Neuronal stem cell (in vitro differentiated cells): ENCODE measurements around the gene RTBDN.

Experiments used
- DNase-seq: peaks from one replicate; pipeline ENCODE4 v3.0.0-alpha.2; 2013; ENCODE audit warnings: low spot score
- H2AFZ ChIP-seq: one replicate; pipeline ENCODE4 v1.6.1; 2013; ENCODE audit warnings: mild to moderate bottlenecking, low read length, inconsistent platforms
- H2AK5ac ChIP-seq: 2 replicates; pipeline ENCODE4 v1.6.1; 2013; ENCODE audit warnings: low read depth, mild to moderate bottlenecking, inconsistent platforms, low read length, moderate library complexity, mixed read lengths
- H2BK120ac ChIP-seq: 2 replicates; pipeline ENCODE4 v1.6.1; 2013; ENCODE audit warnings: low read depth, mild to moderate bottlenecking, inconsistent platforms, low read length, moderate library complexity, mixed read lengths
- H2BK12ac ChIP-seq: one replicate; pipeline ENCODE4 v1.6.1; 2013; ENCODE audit warnings: low read length, inconsistent platforms
- H2BK15ac ChIP-seq: 2 replicates; pipeline ENCODE4 v1.6.1; 2013; ENCODE audit warnings: mild to moderate bottlenecking, low read length, inconsistent platforms, mixed read lengths
- H2BK5ac ChIP-seq: one replicate; pipeline ENCODE4 v1.6.1; 2013; ENCODE audit warnings: inconsistent platforms, mild to moderate bottlenecking, low read length, moderate library complexity
- H3K14ac ChIP-seq: one replicate; pipeline ENCODE4 v1.6.1; 2013; ENCODE audit warnings: low read length, inconsistent platforms
- H3K18ac ChIP-seq: 2 replicates; pipeline ENCODE4 v1.6.1; 2013; ENCODE audit warnings: low read length, inconsistent platforms
- H3K23ac ChIP-seq: 2 replicates; pipeline ENCODE4 v1.6.1; 2013; ENCODE audit warnings: low read depth, mild to moderate bottlenecking, mixed read lengths, low read length, inconsistent platforms; ENCODE audit not compliant: poor library complexity
- H3K27ac ChIP-seq: replicated peaks from 3 replicates; pipeline ENCODE4 v1.5.1; 2013; ENCODE audit warnings: low read length, inconsistent platforms
- H3K27me3 ChIP-seq, 3 experiments: 2 replicates each; pipeline ENCODE4 v1.6.1; 2013; ENCODE audit warnings: low read length in 3 of 3, mild to moderate bottlenecking in 2 of 3, inconsistent platforms in 1 of 3, low read depth in 1 of 3, mixed read lengths in 1 of 3, moderate library complexity in 1 of 3; ENCODE audit not compliant: control insufficient read depth in 3 of 3, insufficient read depth in 3 of 3
- H3K36me3 ChIP-seq, 2 donors: replicated peaks in 1 of 2; 2 replicates each; pipeline ENCODE4 v1.6.1; 2013; ENCODE audit warnings: low read length in 2 of 2; ENCODE audit not compliant: control insufficient read depth in 2 of 2, insufficient read depth in 2 of 2
- H3K4ac ChIP-seq: 2 replicates; pipeline ENCODE4 v1.6.1; 2013; ENCODE audit warnings: inconsistent platforms, mild to moderate bottlenecking, low read length, moderate library complexity
- H3K4me1 ChIP-seq, 2 donors: 1 replicate in 1 of 2; 2 replicates in 1 of 2; pipeline ENCODE4 v1.6.1; 2013; ENCODE audit warnings: low read length in 2 of 2, low read depth in 1 of 2; ENCODE audit not compliant: control insufficient read depth in 2 of 2, insufficient read depth in 1 of 2
- H3K4me2 ChIP-seq: one replicate; pipeline ENCODE4 v1.6.1; 2013; ENCODE audit warnings: mild to moderate bottlenecking, low read length, inconsistent platforms; ENCODE audit not compliant: insufficient read depth, poor library complexity, severe bottlenecking
- H3K4me3 ChIP-seq, 2 donors: 2 replicates each; pipeline ENCODE4 v1.5.1; 2013; ENCODE audit warnings: low read length in 2 of 2, mild to moderate bottlenecking in 2 of 2, inconsistent platforms in 1 of 2, moderate library complexity in 1 of 2
- H3K79me1 ChIP-seq: one replicate; pipeline ENCODE4 v1.6.1; 2013; ENCODE audit warnings: low read depth, mild to moderate bottlenecking, inconsistent platforms, low read length, moderate library complexity
- H3K9ac ChIP-seq: one replicate; pipeline ENCODE4 v1.6.1; 2013; ENCODE audit warnings: mild to moderate bottlenecking, low read depth, low read length, inconsistent platforms; ENCODE audit not compliant: poor library complexity
- H3K9me3 ChIP-seq, 2 donors: replicated peaks in 1 of 2; 2 replicates each; pipeline versions ENCODE3 to v1.6.1; 2013; ENCODE audit warnings: low read length in 2 of 2, mild to moderate bottlenecking in 2 of 2, inconsistent platforms in 1 of 2, low read depth in 1 of 2, mixed read lengths in 1 of 2, moderate library complexity in 1 of 2; ENCODE audit not compliant: control insufficient read depth in 2 of 2, insufficient read depth in 1 of 2
- H4K8ac ChIP-seq: one replicate; pipeline ENCODE4 v1.6.1; 2013; ENCODE audit warnings: low read depth, mild to moderate bottlenecking, inconsistent platforms, low read length, moderate library complexity
- H4K91ac ChIP-seq: one replicate; pipeline ENCODE4 v1.6.1; 2013; ENCODE audit warnings: low read length, low read depth, mild to moderate bottlenecking, inconsistent platforms; ENCODE audit not compliant: poor library complexity
- WGBS, 2 donors: extraction: QIAGEN DNeasy Blood & Tissue Kit; methylation state at CpG; one replicate each; pipeline ENCODE4 v1.1.7; 2013; ENCODE audit warnings: missing lambda C conversion rate in 2 of 2, mixed read lengths in 1 of 2; ENCODE audit not compliant: insufficient read length in 2 of 2, insufficient replicate concordance in 1 of 2; ENCODE audit errors: extremely low coverage in 2 of 2; 5-methylcytosine and 5-hydroxymethylcytosine counted together

RTBDN gene

DNA sequence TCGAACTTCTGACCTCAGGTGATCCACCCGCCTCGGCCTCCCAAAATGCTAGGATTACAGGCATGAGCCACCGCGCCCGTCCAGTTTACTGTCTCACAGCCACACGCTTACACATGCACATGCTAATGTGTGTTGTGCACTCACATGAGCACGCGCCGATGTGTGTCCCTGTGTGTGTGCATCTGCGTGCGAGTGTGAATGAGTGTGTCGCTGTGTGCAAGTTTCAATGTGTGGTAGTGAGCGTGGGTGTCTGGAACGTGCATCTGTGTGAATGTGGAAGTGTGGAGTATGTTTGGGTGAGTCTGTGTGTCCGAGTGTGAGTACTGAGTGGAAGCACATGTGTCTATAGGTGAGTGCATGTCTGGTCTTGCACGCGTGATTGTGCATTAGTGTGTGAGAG lies 8.1 kb upstream of the RTBDN start:
- Histone ChIP-seq H3K27me3 (no peaks in the 10 kb centered on the region), H2AK5ac (no peak overlapping the region), H2BK120ac (no peak overlapping the region), H3K79me1 (no peaks in the 10 kb centered on the region), H3K4me3 (peak overlapping the region in 1 of 2 donors; percentile 27), H3K27ac (no peak overlapping the region), H3K36me3 (peaks cover 0 to 4% of the 10 kb centered on the region in 2 donors), H3K9me3 (no peaks in the 10 kb centered on the region), H2BK5ac (no peak overlapping the region), H3K9ac (no peak overlapping the region), H4K91ac (peak overlapping the region; percentile 1), H3K23ac (peak overlapping the region; percentile 82), H3K18ac (no peak overlapping the region), H2AFZ (no peak overlapping the region), H2BK12ac (peak overlapping the region; percentile 67), H3K14ac (no peak overlapping the region), H3K4me1 (peaks cover 10 to 20% of the 10 kb centered on the region in 2 donors), H4K8ac (no peak overlapping the region), H3K4ac (no peak overlapping the region), H2BK15ac (no peak overlapping the region), H3K4me2 (no peak overlapping the region)
- DNase-seq, result no peak
- WGBS, 2 donors, result no CpG with 5 or more reads among the region's 18 CpGs

GRCh38 chr19:12841094-12841493 lies 6.7 kb upstream of the RTBDN start:
- no peak overlapping the region for H4K8ac ChIP-seq
- no peaks in the 10 kb centered on the region for H3K79me1 ChIP-seq
- no peak overlapping the region for H2BK5ac ChIP-seq
- H3K23ac ChIP-seq, result no peak overlapping the region
- H3K14ac ChIP-seq, result peak overlapping the region; percentile 42
- no peak overlapping the region for H2BK120ac ChIP-seq
- H2BK12ac ChIP-seq, result no peak overlapping the region
- H2BK15ac ChIP-seq, result no peak overlapping the region
- peak overlapping the region; percentile 84 for H3K4me2 ChIP-seq
- peaks cover 0 to 8% (median 5%) of the 10 kb centered on the region in 3 experiments for H3K27me3 ChIP-seq
- peak overlapping the region; percentile 50 for H2AFZ ChIP-seq
- no peak overlapping the region for H2AK5ac ChIP-seq
- H3K36me3 ChIP-seq, result peaks cover 0 to 4% of the 10 kb centered on the region in 2 donors
- peak overlapping the region; percentile 20 to 78 for H3K4me3 ChIP-seq
- H3K9ac ChIP-seq, result peak overlapping the region; percentile 22
- WGBS, 2 donors, result no CpG with 5 or more reads among the region's 29 CpGs
- peaks cover 10 to 18% of the 10 kb centered on the region in 2 donors for H3K4me1 ChIP-seq
- no peaks in the 10 kb centered on the region for H3K9me3 ChIP-seq
- DNase-seq, result peak; percentile 96
- no peak overlapping the region for H4K91ac ChIP-seq
- peak overlapping the region; percentile 88 for H3K27ac ChIP-seq
- peak overlapping the region; percentile 92 for H3K18ac ChIP-seq
- no peak overlapping the region for H3K4ac ChIP-seq

DNA sequence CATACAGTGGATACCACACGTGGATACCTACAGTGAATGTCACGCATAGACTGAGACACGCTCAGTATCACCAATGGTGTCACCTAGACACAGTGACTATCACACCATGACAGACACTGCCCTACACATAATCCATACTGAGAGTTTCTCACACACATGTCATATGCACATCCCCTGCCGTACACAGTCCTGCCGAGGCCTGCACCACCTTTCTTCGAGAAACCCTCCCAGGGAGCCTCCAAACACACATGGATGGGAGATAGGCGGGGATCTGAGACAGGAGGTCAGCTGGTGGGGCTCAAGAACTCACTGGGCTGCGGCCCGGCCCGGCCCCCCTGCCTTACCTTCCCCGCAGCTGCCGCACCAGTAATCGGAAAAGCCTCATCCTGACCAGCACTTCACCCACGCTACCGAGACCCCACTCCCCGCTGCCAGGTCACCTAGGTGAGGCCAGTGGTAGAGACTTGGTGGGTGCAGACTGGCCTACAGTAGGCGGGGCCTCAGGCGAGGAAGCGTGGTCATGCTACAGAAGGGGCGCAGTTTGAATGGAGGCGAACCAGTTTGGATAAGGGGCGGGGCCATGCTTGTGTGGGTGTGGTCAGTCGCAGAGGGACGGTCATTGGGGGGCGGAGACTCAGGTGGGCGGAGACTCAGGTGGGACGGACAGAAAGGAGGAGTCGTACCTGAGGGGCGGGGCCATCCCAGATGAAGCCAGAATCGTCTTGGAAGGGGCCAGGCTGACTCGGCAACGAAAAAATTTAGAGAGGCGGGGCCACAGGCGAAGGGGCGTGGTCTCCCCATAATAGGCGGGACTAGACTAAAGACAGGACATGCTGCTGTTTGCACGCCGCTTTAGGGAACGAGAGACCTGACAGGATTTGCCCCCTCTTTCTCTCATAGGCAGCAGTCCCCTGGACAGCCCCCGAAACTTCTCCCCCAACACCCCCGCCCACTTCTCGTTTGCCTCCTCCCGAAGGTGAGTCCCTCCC lies 6.0 kb upstream of the RTBDN start:
- Histone ChIP-seq H2AK5ac (no peak overlapping the region), H2BK5ac (no peak overlapping the region), H3K79me1 (no peaks in the 10 kb centered on the region), H3K23ac (peak overlapping the region; percentile 45), H2BK15ac (no peak overlapping the region), H3K4me1 (peaks cover 10 to 18% of the 10 kb centered on the region in 2 donors), H3K9ac (peak overlapping the region; percentile 22), H2AFZ (peak overlapping the region; percentile 50), H3K9me3 (no peaks in the 10 kb centered on the region), H3K14ac (peak overlapping the region; percentile 42), H4K8ac (no peak overlapping the region), H3K27me3 (peaks cover 0 to 14% (median 12%) of the 10 kb centered on the region in 3 experiments), H3K4me3 (peak overlapping the region; percentile 20 to 78), H2BK120ac (no peak overlapping the region), H3K36me3 (peaks cover 0 to 4% of the 10 kb centered on the region in 2 donors), H3K27ac (peak overlapping the region; percentile 88), H3K18ac (peak overlapping the region; percentile 92), H4K91ac (no peak overlapping the region), H3K4ac (no peak overlapping the region), H3K4me2 (peak overlapping the region; percentile 84), H2BK12ac (no peak overlapping the region)
- peak; percentile 98 for DNase-seq
- WGBS, 2 donors, result no CpG with 5 or more reads among the region's 43 CpGs
